Measurements from ENCODE around the gene GRIN2C.

The GRIN2C gene

DNA sequence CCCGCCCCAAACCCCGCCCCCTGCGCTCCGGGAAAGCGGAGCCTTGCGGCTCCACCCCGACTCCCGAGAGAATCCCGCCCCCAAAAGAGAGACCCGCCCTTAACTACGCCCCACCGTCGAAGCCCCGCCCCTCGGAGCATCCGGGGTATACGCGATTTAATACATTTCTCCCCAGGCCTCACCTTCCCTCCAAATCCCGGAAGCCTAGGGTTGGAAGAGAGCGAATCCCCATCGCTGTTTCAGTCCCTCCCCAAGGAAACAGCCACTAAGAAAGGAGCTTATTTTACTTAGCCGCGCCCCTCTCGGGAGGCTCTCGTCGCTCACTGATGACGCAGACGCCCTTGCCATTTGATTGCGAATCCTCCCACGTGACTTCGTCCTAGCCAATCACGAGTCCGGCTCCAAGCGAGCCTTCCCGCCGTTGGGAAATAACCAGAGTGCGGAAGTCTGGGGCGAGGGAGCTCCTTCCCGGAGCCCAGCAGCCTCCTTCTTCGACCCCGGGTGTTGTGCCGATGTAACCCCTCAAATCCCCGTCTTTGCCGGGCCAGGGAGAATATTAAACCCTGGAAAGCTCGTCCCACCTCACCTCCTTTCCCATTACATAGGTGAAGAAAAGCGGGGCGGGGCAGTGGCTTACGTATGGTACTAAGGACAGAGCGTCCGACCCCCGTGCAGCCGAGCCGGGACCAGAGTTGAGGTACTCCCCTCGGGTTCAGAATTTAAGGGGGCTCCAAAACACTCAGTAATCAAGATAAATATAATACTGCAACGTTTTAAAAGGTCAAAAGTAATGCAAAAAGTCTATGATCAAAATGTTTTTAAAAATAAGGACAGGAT, 13.6 kb upstream of the GRIN2C start:
- Histone ChIP-seq H4K20me1 (ENCODE audit: insufficient read depth, low read length) (no peaks in the 10 kb centered on the region), H3K9me3 (ENCODE audit: low read length) (no peaks in the 10 kb centered on the region), H3K4me2 (ENCODE audit: low read length) (peak overlapping the region; percentile 82), H3K9me2 (ENCODE audit: low read depth, low read length) (no peaks in the 10 kb centered on the region), H3K9ac (ENCODE audit: low read length) (peak overlapping the region; percentile 86), H3K79me2 (ENCODE audit: insufficient read depth, low read length) (no peaks in the 10 kb centered on the region), H3K27me3 (ENCODE audit: insufficient read depth, low read length) (no peaks in the 10 kb centered on the region), H3K4me3 (ENCODE audit: low read depth, low read length, poor library complexity, severe bottlenecking) (peak overlapping the region; percentile 78), H3K36me3 (ENCODE audit: insufficient read depth, low read length) (no peaks in the 10 kb centered on the region), H3K4me1 (ENCODE audit: insufficient read depth, low read length, severe bottlenecking) (peaks cover 15% of the 10 kb centered on the region), H3K27ac (ENCODE audit: low read depth, low read length, poor library complexity, severe bottlenecking) (peak overlapping the region; percentile 34), H2AFZ (ENCODE audit: low read length) (no peak overlapping the region), H3F3A (ENCODE audit: insufficient read depth, low read length) (no peaks in the 10 kb centered on the region)
- TF ChIP-seq, protein P1, sequence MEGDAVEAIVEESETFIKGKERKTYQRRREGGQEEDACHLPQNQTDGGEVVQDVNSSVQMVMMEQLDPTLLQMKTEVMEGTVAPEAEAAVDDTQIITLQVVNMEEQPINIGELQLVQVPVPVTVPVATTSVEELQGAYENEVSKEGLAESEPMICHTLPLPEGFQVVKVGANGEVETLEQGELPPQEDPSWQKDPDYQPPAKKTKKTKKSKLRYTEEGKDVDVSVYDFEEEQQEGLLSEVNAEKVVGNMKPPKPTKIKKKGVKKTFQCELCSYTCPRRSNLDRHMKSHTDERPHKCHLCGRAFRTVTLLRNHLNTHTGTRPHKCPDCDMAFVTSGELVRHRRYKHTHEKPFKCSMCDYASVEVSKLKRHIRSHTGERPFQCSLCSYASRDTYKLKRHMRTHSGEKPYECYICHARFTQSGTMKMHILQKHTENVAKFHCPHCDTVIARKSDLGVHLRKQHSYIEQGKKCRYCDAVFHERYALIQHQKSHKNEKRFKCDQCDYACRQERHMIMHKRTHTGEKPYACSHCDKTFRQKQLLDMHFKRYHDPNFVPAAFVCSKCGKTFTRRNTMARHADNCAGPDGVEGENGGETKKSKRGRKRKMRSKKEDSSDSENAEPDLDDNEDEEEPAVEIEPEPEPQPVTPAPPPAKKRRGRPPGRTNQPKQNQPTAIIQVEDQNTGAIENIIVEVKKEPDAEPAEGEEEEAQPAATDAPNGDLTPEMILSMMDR (IDR thresholded peaks at IDR 0.05; ENCODE audit: low read length), result no peak
- TF ChIP-seq EZH2 (IDR thresholded peaks at IDR 0.05; ENCODE audit: borderline replicate concordance, low read length), result no peak

DNA sequence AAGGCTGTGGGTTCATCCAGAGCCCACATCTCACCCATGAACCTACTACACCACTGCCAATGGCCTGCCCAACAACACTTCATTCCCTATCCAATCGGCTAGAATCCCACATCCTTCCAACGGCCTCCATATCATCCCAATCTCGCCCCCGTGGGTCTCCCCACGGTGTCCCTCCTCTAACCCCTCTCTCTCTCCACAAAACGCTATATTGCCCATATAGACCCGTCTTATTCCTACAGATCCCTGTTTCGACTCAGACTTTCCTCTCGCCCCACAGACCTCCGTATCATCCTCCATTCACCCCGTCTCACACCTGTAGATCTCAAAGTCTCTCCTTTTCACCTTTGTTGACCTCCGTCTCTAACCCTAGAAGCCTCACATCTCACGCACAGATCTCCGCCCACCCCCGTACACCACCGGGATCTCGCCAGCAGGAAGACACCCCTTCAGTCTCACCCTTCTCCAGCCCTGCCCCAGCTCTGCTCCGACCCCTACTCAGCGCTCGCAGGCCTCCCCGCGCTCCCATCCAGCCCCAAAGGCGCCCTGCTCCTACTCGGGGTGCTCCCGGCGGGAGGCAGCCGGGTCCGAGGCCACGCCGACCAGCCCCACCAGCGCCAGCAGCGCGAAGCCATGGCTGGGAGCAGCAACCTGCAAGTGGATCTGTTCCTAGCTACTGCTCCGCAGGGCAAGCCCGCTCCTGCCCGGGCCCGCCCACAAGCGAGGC, 12.8 kb upstream of the GRIN2C start, which contains the start of gene FDXR:
TSS of gene FDXR (minus strand) at position 682 of the 724 bp plus-strand sequence. CDS start at position 632, 50 bp downstream.
- Histone ChIP-seq H3K4me2 (ENCODE audit: low read length) (peak within 1 kb of the TSS; percentile 82), H3K36me3 (ENCODE audit: insufficient read depth, low read length) (no peaks in the 10 kb centered on the region), H2AFZ (ENCODE audit: low read length) (no peak within 1 kb of the TSS), H3F3A (ENCODE audit: insufficient read depth, low read length) (no peaks in the 10 kb centered on the region), H3K27me3 (ENCODE audit: insufficient read depth, low read length) (no peaks in the 10 kb centered on the region), H3K9me3 (ENCODE audit: low read length) (no peaks in the 10 kb centered on the region), H3K9ac (ENCODE audit: low read length) (peak within 1 kb of the TSS; percentile 86), H4K20me1 (ENCODE audit: insufficient read depth, low read length) (no peaks in the 10 kb centered on the region), H3K4me3 (ENCODE audit: low read depth, low read length, poor library complexity, severe bottlenecking) (peak within 1 kb of the TSS; percentile 78), H3K27ac (ENCODE audit: low read depth, low read length, poor library complexity, severe bottlenecking) (peak within 1 kb of the TSS; percentile 34), H3K4me1 (ENCODE audit: insufficient read depth, low read length, severe bottlenecking) (peaks cover 15% of the 10 kb centered on the region), H3K9me2 (ENCODE audit: low read depth, low read length) (no peaks in the 10 kb centered on the region), H3K79me2 (ENCODE audit: insufficient read depth, low read length) (no peaks in the 10 kb centered on the region)
- TF ChIP-seq, protein P1 (IDR thresholded peaks at IDR 0.05; ENCODE audit: low read length), result no peak
- TF ChIP-seq EZH2 (IDR thresholded peaks at IDR 0.05; ENCODE audit: borderline replicate concordance, low read length), result no peak

DNA sequence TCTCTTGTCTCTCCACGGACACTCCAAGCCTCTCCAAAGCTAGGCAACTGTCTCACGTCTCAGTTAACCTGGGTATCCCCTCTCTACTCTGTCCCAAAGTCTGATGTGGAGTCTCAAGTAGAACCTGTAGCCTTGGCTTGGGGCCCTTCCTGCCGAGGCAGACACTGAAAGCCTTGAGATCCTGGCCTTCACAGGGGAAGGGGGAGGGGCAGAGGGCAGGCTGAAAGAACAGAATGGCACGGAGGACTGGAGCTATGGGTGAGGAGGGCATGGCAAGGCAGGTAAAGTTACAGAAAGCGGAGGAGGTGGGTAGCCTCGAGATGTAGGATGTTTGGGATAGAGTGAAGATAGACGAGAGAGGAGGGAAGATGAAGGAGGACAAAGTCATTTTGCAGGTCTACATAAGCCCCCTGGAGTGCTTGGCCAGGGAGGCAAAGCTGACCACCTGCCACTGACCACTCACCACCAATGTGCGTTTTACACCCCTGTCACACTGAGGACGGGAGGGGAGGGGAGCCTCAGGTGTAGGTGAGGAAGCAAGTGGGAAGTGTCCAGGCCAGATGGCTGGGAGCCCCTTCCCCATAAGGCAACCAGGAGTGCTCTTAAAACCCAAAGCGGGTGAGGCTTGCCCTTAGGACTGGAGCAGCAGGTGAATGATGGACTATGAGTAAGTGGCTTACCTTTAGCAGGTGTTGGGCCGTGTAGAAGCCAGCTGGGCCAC, 11.8 kb upstream of the GRIN2C start:
- H3K4me1 ChIP-seq (ENCODE audit: insufficient read depth, low read length, severe bottlenecking), result peaks cover 15% of the 10 kb centered on the region
- H3K9me2 ChIP-seq (ENCODE audit: low read depth, low read length), result no peaks in the 10 kb centered on the region
- TF ChIP-seq, protein P1 (IDR thresholded peaks at IDR 0.05; ENCODE audit: low read length), result no peak
- TF ChIP-seq EZH2 (IDR thresholded peaks at IDR 0.05; ENCODE audit: borderline replicate concordance, low read length), result no peak
- H3K27me3 ChIP-seq (ENCODE audit: insufficient read depth, low read length), result no peaks in the 10 kb centered on the region
- H3K4me3 ChIP-seq (ENCODE audit: low read depth, low read length, poor library complexity, severe bottlenecking), result peak overlapping the region; percentile 78
- no peaks in the 10 kb centered on the region for H4K20me1 ChIP-seq (ENCODE audit: insufficient read depth, low read length)
- H3F3A ChIP-seq (ENCODE audit: insufficient read depth, low read length), result no peaks in the 10 kb centered on the region
- no peaks in the 10 kb centered on the region for H3K36me3 ChIP-seq (ENCODE audit: insufficient read depth, low read length)
- H3K9me3 ChIP-seq (ENCODE audit: low read length), result no peaks in the 10 kb centered on the region
- peak overlapping the region; percentile 82; the same call in 1 of the 2 replicates for H3K4me2 ChIP-seq (ENCODE audit: low read length)
- no peak overlapping the region for H3K27ac ChIP-seq (ENCODE audit: low read depth, low read length, poor library complexity, severe bottlenecking)
- H2AFZ ChIP-seq (ENCODE audit: low read length), result no peak overlapping the region
- no peaks in the 10 kb centered on the region for H3K79me2 ChIP-seq (ENCODE audit: insufficient read depth, low read length)
- H3K9ac ChIP-seq (ENCODE audit: low read length), result no peak overlapping the region; the same call in 1 of the 2 replicates

Data from OCI-LY1 (cell line).